T-helper 1 cell treated with Interleukin-12 subunit alpha and Interleukin-12 subunit beta and Interleukin-4 antibody, amounts not matched to agents 30 ng/mL and 1 ng/mL, for 36 hours (primary cell): ENCODE results near the gene IBSP. TPM values are rescaled to one million over a fixed set of nuclear protein-coding genes. Genes with fewer than 3 reads are reported as not detected.

Experiments used
- intact Hi-C: fragments of 100-400 bp; cut with micrococcal nuclease; formaldehyde crosslinking; loops from one replicate; pipeline ENCODE4 v1.15.1; 2024
- total RNA-seq: library from RNA; stranded (reverse); gene quantifications from 2 replicates; pipeline ENCODE4 v1.2.3, GENCODE V29; 2022

IBSP gene
- total RNA-seq, 1 donor from 2014 or later = not detected

- intact Hi-C loops = loop anchor here (2.0 kb wide), 1 partner anchor 159 kb away; no protein-coding TSS in a partner anchor
These were observed 38.9 kb downstream of the IBSP start for GRCh38 chr4:87838205-87838604.

GRCh38 chr4:87838890-87839591 lies 39.7 kb downstream of the IBSP start:
- intact Hi-C loops = loop anchor here (2.0 kb wide), 1 partner anchor 160 kb away; no protein-coding TSS in a partner anchor

- intact Hi-C loops = loop anchor here (2.0 kb wide), 1 partner anchor 161 kb away; no protein-coding TSS in a partner anchor
These were observed 40.2 kb downstream of the IBSP start for GRCh38 chr4:87839592-87839946.

GRCh38 chr4:87840149-87840548 lies 40.8 kb downstream of the IBSP start:
- intact Hi-C loops = no loop called here

GRCh38 chr4:87843936-87844335 lies 44.6 kb downstream of the IBSP start:
- intact Hi-C loops = no loop called here

- intact Hi-C loops = no loop called here
These were observed 45.1 kb downstream of the IBSP start for GRCh38 chr4:87844452-87844851.

GRCh38 chr4:87846226-87846625 lies 46.9 kb downstream of the IBSP start:
- intact Hi-C loops = loop anchor here (5.0 kb wide), 5 partner anchors 304 to 694 kb away; no protein-coding TSS in a partner anchor

- intact Hi-C loops = loop anchor here (1.0 to 5.0 kb wide), 7 partner anchors 169 to 696 kb away; no protein-coding TSS in a partner anchor
These were observed 49.4 kb downstream of the IBSP start for GRCh38 chr4:87848622-87849351.

- intact Hi-C loops = loop anchor here (1.0 to 5.0 kb wide), 8 partner anchors 170 to 697 kb away; no protein-coding TSS in a partner anchor
These were observed 50.3 kb downstream of the IBSP start for GRCh38 chr4:87849612-87850011.

GRCh38 chr4:87851332-87851731 lies 52.0 kb downstream of the IBSP start:
- intact Hi-C loops = loop anchor here (5.0 kb wide), 1 partner anchor 666 kb away; no protein-coding TSS in a partner anchor

- intact Hi-C loops = loop anchor here (5.0 kb wide), 1 partner anchor 665 kb away; no protein-coding TSS in a partner anchor
These were observed 52.6 kb downstream of the IBSP start for GRCh38 chr4:87851953-87852352.

- intact Hi-C loops = loop anchor here (1.0 to 5.0 kb wide), 4 partner anchors 120 to 664 kb away; no protein-coding TSS in a partner anchor
These were observed 53.8 kb downstream of the IBSP start for GRCh38 chr4:87853108-87853507.

GRCh38 chr4:87853891-87854290 lies 54.5 kb downstream of the IBSP start:
- intact Hi-C loops = loop anchor here (1.0 to 5.0 kb wide), 4 partner anchors 119 to 663 kb away; no protein-coding TSS in a partner anchor

GRCh38 chr4:87855559-87855958 lies 56.2 kb downstream of the IBSP start:
- intact Hi-C loops = no loop called here

- intact Hi-C loops = no loop called here
These were observed 57.5 kb downstream of the IBSP start for GRCh38 chr4:87856816-87857215.

- intact Hi-C loops = no loop called here
These were observed 58.4 kb downstream of the IBSP start for GRCh38 chr4:87857789-87858188.

Other genes with a start within 250 kb of the IBSP start
- gene DSPP, start 191.0 kb upstream of the IBSP start, total RNA-seq = not detected in 2 replicates
- gene DMP1, start 149.3 kb upstream of the IBSP start, total RNA-seq = not detected in 2 replicates
- not detected in 2 replicates for gene MEPE, start 33.4 kb downstream of the IBSP start, total RNA-seq
- gene SPP1, start 176.2 kb downstream of the IBSP start, total RNA-seq = 0.63 and 1.3 TPM in 2 replicates
- 12.1 and 12.6 TPM in 2 replicates for gene PKD2, start 208.1 kb downstream of the IBSP start, total RNA-seq